GM18517 (cell line): ENCODE results near the gene GBX1.

Experiments
- ATAC-seq: cut with Tn5 transposase; IDR thresholded peaks from one replicate; pipeline ENCODE4 v1.9.1; 2021; ENCODE audit warnings: mild to moderate bottlenecking, moderate library complexity; ENCODE audit not compliant: unreplicated experiment

GBX1 gene

DNA sequence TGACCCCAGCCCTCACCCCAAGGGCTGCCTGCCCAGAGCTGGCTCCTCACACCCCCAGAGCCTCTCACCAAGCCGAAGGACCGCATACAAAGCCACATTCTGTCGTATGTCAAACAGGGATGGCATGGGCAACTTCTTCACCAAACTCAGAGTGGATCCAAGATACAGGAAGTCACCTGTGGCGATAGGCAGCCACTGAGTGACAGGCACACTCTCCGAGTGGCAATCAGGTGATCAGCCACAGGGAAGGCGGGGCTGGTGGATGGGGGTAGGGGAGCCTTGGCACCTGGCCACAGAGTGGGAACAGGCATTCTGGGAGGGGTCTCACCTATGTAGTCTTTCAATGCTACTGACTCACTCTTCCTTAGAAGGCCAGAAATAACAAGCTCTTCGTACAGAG, 26.7 kb upstream of the GBX1 start:
- no peak for ATAC-seq

DNA sequence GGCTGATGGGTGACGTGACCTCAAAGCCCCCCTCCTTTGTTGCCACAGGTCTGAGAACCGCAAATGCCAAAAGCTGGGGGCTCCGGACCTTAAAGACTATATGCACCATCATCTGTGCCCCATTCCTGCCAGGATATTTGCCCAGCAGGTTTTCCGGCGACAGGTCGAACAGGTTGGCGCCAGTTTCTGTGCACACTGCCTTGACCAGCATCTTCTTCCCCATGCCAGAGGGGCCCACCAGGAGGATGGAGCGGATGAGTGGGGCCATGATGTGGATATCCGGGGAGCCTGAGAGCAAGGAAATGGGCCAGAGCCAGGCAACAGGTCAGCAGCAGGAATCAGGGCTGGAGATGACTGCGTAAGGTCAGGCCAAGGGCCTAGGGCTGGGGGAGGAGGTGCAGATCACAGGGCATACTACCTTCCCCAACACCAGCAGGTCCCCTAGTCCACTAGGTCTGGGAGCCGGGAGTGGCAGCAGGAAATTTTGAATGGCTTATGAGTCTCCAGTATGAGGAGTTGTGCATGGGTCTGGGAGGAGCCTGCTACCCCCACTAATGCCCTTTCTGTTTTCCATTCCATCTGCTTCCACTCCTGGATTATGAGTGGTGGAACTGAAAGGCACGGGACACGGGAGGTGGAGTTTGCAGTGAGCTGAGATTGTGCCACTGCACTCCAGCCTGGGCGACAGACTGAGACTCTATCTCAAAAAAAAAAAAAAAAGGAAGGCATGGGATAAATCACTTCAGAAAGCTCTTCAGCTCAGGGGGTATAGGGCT, 25.9 kb upstream of the GBX1 start:
- no peak for ATAC-seq

DNA sequence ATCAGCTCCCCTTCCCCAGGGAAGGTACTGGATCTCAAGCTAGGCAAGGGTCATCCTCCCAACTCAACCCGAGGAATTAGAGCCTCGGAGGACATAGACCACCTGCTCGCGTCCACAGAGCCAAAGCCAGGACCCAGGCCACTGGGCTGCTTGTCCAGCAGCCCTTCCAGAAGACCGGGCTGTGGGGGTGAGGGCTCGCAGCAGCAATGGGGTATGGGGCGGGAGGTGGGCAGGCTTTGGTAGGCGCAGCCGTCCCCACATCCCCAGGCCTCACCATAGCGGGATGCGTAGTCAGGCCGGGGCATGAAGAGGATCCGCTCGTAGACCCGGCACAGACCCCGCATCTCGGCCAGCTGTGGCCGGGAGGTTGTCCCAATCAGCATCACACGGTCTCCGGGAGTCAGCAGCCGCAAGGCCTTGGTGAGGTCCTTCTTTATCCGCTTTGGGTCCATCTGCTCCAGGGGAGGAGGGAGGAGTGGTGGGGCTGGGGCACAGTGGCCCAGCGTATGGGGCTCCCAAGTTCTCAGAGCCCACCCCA, 24.6 kb upstream of the GBX1 start:
- ATAC-seq, result no peak

DNA sequence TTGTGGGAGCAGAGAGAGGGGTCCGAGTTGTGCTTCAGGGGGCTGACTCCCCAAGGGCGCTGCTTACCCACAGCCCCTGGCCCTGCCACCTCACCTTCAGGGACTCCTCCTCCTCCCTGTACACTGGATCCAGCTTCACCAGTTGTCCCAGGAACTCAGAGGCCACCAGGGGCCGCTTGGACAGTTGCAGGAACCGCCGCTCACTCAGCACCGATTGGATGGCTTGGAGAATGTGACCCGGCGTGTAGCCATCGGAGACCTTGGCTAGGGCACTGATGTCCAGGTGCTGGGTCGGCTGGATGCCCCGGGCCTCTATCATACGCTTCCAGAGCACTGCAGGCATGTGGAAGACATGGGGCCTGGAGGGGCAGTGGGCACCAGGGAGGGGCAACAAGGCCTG, 24.1 kb upstream of the GBX1 start:
- no peak for ATAC-seq

DNA sequence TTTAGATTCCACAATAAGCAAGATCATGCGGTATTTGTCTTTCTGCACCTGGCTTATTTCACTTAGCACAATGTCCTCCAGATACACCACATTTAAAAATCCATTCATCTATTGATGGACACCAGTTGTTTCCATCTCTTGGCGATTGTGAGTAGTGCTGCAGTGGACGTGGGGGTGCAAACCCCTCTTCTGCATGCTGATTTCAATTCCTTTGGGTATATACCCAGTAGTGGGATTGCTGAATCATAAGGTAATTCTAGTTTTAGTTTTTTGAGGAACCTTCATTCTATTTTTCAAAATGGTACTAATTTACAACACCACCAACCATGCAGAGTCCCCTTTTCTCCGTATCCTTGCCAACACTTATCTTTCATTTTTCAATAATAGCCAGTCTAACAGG, 21.5 kb upstream of the GBX1 start:
- no peak for ATAC-seq

DNA sequence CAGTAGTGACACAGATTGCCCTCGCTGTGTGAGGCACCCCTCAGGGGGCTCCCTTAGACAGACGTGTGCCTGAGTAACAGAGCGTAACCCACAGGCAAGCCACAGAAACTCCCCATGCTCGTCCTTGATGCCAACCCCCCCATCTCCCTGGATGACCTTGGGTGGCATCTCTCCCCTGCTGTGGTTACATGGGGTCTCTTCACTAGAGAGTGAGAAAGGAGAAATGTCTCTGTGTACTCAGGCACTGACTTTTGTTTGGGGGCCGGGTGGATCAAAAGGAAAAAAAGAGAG, 20.7 kb upstream of the GBX1 start:
- ATAC-seq, result no peak

DNA sequence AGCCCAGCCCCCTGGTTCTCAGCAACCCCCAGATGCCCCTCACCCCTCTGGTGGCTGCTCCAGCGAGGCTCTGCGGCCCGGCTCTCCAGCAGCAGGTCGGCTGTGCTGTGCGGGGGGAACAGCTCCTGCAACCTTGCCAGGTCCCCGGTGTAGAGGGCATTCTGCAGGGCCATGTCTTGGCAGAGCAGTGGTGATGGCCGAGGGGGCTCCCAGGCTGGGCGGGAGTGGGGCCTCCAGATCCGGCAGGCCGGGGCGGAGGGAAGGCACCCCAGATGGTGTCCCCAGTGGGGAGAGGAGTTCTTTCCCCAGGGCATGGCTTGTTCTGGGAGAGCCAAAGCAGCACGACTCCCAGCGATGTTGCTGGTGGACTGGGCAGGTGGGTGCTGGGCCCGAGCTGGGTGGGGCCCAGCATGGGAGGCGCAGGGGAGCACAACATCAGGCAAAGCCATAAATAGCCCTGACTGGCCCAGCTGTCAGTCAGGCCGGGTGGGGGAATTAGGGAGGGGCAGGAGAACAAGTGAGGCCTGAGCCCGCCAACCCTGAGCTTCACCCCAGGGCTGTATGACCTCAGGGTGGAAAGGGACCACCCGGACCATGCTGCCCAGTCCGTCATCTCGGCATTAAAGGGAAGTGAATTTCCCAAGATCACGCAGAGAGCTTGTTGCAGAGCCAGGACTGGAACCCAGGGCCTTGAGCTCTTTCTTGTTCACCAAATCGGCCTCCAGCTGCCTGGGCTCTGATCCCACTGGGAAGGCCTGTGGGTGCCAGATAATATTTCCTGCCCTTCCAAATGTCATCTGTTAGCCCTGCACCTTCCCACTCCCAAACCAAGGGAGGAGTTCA, 20.1 kb upstream of the GBX1 start:
- no peak for ATAC-seq

DNA sequence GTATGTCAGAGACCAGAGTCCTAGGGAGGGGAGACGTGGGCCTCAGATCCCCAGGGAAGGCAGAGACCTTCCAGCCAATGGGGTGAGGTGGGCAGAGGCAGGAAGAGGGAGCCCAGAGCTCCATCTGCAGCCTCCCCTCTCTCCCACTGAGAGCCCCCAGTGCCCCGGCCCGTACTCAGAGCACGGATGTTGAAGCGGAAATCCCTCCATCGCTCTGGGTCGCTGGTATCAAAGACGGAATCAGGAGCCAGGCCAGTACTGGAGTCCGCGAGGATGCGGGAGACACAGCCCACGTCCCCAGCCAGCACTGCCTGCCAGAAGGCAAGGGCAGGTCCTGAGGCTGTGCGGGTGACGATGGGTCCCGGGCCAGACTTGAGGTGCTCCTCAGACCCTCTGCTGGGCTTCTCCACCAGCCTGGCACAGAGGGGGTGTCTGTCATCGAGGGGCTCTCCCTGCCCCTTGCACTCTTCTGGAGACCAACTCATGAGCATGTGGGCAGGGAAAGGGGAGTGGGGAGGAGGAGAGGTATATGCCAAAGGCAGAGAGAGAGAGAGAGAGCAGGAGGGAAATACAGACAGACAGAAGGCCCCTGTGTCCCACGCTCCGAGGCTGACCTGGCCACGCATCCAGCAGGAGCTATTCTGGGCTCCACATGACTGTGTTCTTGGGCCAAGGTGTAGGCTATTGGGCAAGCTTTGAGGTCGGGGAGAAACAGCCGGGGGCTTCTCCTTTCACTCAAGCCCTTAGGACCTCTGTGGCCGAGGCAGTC, 19.3 kb upstream of the GBX1 start, which contains the start of gene ASB10:
TSS of gene ASB10 (minus strand) at position 611 of the 769 bp plus-strand sequence. CDS start at position 491, 120 bp downstream.
- ATAC-seq, result no peak

DNA sequence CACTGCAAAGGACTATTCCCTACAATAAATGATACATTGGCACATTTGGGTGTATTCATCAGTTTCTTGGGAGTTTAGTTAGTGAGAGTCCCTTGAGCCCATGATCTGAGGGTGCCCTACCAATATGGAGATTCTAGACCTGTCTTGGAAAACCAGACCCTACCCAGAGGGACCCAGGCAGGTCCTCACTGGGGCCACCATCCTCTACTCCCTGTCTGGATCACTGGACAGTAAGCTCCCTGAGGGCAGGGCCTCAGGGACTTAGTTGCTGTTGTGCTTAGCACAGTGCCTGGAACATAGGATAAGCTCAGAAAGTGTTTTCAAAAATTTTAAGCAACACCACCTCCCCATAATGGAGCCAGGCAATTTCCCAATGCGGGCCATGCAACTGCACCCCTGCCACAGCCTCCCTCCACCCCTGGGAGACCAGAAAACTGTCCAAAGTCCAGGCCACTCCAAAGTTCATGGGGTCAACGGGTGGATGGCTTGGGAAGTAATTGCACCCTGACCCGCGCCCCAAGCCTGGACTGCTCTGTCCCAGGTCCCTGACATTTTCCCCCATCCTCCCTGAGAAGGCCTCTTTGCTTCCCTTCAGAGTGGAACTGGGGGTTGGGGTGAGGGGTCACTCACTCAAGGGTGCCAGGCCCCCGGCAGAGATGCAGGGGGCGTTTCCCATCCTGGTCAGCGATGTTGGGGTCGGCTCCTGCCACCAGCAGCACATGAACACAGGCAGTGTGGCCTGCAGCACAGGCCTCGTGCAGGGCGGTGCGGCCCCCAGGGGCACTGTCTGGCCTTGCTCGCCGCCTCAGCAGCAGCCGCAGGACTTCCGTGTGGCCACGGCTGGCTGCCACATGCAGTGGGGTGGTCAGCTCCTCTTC, 18.5 kb upstream of the GBX1 start:
- ATAC-seq, result no peak

DNA sequence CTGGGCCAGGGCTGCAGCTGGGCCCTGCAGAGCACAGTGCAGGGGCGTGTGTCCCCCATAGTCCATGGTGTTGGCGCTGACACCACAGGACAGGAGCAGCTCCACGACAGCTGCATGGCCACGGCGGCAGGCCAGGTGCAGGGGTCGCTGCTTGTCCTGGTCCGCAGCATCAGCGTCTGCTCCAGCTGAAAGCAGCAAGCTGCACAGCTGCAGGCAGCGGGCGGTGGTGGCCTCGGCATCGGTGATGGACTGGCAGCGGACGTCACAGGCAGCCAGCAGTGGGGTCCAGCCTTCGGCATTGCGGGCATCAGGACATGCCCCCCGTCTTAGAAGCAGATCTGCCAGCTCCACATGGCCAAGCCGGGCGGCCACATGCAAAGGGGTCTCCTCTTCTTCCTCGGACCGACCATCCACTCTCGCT, 13.5 kb upstream of the GBX1 start:
- no peak for ATAC-seq

DNA sequence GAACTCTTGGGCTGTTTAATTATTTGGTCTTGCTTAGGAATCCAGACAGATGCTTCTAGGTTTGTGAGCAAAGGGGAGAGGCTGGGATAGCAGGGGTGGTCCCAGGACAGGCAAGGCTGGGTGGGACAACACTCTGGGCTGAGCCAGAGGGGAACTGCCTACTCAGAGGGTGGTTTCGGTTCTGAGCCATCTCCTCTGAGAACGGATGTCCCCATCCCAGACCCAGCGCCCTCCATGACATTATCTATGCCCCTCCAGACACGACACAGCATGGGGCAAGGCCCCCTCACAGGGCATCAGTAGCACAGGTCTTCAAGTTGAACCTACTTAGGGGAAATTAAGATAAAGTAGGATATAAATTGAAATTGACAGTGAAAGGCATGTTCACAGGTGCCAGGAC, 12.5 kb upstream of the GBX1 start:
- ATAC-seq, result no peak

DNA sequence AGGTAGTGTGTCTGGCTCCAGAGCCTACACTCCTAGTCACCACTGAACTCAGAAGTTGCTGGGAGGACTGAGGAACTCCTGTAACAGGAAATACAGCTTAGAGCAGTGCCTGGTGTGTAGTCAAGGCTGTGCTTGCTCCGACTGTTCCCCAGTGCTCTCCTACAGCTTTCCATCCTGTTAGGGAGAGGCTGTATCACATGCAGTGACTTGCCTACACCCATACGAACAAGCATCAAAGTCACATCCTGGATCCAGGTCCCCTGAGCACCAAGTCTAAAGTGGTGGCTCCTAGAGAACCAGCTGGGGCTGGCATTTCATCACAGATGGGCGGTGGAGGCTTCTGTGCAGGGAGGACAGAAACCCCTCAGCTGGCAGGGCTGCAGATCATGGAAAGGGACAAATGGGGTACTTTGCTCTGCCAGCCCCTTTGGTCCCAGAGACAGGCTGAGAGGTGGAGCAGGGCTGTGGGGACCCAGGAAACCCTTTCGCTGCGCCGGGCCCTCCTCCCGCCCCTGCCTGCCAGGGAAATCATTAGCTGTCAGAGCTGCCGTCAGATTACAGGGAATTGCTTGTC, 11.9 kb upstream of the GBX1 start:
- no peak for ATAC-seq

DNA sequence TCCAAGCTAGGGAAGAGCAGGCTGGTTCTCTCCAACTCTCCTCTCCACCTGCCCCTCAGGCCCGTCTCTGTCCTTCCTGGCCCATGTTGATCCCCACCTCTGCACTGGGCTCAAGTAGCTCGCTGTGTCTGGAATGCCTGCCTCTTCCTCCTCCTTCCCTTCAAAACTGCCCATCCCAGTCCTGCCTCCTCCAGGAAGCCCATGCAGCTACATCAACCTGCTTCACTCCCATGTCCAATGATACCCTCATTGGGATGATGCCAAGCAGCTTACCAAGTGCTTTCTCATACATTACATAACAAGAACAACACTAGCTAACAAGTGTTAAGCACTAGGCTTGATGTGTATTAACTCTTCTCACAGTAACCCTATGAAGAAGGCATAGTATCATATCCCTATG, 11.3 kb upstream of the GBX1 start:
- ATAC-seq, result no peak

DNA sequence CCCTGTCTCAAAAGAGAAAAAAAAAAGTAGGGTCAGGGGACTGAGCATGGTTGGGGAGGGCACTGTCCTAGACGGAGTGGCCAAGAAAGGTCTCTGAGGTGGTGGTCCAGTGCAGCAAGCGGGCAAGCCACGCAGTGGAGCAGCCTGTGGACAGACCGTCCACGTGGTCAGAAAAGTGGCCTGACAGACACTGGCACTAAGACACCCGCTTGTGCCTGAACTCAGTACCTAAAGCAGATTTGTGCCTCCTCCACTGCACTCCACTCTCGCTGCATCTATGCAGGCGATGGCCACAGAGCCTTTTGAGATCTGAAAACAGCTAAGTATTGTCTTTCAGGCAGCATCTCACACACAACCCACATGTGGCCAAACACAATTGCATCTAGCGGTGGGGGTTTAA, 10.7 kb upstream of the GBX1 start:
- ATAC-seq, result no peak

DNA sequence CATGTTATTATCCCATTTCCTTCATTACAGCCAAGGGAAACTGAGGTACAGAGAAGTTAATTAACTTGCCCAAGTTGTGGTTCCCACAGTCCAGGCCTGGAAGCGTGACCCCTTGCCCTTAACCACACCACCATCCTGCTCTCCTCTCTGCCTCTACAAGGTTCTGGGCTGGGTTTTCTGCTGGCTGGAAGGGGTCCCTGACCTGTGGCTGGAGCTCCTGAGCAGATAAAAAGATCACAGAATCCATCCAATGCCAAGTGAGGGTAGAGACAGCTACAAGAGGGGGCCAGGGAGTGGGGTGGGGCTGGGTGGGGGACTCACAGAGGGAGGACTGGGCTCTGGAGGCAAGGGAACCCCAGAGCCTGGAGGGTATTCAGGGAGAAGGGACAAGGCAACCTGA, 9.8 kb upstream of the GBX1 start:
- ATAC-seq, result no peak

DNA sequence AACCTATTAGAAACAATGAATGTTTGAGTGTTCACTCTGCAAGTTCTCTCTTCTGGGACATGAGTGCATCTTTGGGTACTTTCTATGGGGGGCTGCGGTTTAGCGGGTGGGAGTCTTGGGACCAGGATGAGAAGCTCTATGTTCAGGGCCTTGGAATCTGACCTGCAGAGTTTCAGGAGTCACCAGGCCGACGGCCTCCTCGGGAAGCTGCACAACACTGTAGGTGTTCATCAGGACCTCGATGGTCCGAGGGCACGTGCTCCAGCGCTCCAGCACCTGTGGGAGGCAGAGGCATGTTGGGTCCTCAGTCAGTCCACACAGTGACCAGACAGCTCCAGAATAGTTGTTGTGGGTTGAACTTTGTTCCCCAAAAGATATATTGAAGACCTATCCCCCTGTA, 8.9 kb upstream of the GBX1 start:
- no peak for ATAC-seq

DNA sequence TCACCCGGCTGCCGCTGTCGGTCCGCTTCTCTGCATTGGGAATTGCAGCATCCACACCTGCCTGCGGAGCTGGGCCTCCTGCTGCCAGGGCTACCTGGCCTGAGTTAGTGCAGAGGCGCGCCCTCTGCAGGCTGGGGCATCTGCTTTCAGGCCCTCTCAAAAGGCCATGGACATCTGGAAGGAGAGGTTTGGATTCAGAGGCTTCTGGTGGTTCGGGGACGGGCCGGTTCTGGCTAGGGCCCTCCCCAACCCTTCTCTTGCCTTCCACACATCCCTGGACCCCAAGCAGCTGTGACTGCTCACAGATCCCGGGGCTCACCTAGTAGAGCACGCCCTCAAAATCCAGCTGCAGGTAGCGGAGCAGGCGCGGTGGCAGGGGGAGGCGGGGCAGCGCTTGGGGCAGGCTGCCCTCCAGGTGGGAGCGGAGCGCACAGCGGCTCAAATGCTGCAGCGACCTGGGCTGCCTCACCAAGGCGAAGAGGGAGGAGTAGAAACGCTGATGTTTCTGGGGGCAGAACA, 8.4 kb upstream of the GBX1 start:
- ATAC-seq, result no peak

DNA sequence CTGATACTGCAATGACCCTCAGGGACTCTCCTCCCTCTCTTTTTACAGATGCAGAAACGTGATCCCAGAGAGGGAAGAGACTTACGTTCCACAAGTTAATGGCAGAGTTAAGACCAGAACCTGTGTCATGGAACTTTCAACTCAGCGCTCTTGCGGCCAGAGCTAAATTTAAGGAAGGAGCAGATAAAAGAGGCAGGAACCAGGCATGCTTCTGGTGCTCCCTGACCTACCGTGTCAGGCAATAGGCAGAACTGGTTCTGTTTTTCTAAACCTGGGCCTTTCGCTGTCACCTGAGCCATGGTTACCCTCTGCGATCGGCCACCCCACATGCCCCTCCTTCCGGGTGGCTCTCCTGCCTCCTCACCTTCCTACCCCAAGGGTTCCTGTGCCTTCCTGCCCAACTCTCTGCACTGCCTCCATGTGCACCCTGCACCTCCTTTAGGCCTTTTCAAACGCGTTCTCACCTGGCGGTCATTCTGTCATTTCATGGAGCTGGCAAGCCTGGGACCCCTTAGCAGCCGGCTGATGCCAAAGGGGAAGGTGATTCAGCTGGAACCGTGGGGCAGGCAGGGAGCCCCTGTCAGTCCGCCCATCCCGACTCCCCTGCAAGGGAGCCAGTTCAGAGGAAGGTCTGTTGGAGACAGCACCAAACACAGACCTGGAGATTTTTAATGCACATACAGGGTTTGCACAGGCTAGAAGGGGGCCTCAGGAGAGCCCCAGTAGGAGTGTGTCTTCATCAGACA, 7.7 kb upstream of the GBX1 start:
- no peak for ATAC-seq
